GM12878 (cell line): ENCODE results near the gene OMP. TPM values are rescaled to one million over a fixed set of nuclear protein-coding genes. Genes with fewer than 3 reads are reported as not detected.
A peak's percentile ranks its signal among the peaks of the same experiment; 100 is the strongest.

Experiments
- ASH2L ChIP-seq: fragments of 300-600, 200-600 bp; sonication (generic); IDR thresholded peaks from 2 replicates; pipeline ENCODE4 v1.6.1; 2017; ENCODE audit warnings: low read depth, mild to moderate bottlenecking, borderline replicate concordance
- CHD1 ChIP-seq: IDR thresholded peaks from 2 replicates; pipeline ENCODE4 v1.6.1; 2012; ENCODE audit warnings: low read depth, low read length, improper control_type of control experiment
- CTCF ChIP-seq, 3 experiments: IDR thresholded peaks in 2 of 3; conservative IDR thresholded peaks in 1 of 3; 2 replicates each; pipeline ENCODE4 v1.5.1; 2011; ENCODE audit warnings: low read depth in 3 of 3, low read length in 3 of 3, mild to moderate bottlenecking in 3 of 3, control low read depth in 2 of 3, moderate library complexity in 2 of 3, inconsistent platforms in 1 of 3, mixed read lengths in 1 of 3; ENCODE audit not compliant: control insufficient read depth in 2 of 3, insufficient read depth in 1 of 3; ENCODE audit errors: extremely low read depth in 1 of 3
- FOXM1 ChIP-seq: IDR thresholded peaks from 2 replicates; pipeline ENCODE4 v1.6.1; 2012; ENCODE audit warnings: low read depth, mild to moderate bottlenecking, inconsistent platforms, low read length, moderate library complexity
- LARP7 ChIP-seq: fragments of 450-650 bp; IDR thresholded peaks from 2 replicates; pipeline ENCODE4 v1.6.1; 2017; ENCODE audit warnings: mild to moderate bottlenecking
- MEF2A ChIP-seq: IDR thresholded peaks from 2 replicates; pipeline ENCODE4 v1.6.1; 2011; ENCODE audit warnings: low read depth, mild to moderate bottlenecking, low read length, moderate library complexity; ENCODE audit not compliant: insufficient read depth
- MEF2B ChIP-seq: fragments of 450-650 bp; IDR thresholded peaks from 2 replicates; pipeline ENCODE4 v1.6.1; 2018; ENCODE audit warnings: mild to moderate bottlenecking, moderate library complexity; ENCODE audit not compliant: partially characterized antibody, poor library complexity, severe bottlenecking
- MYB ChIP-seq: fragments of 150-350 bp; IDR thresholded peaks from 2 replicates; pipeline ENCODE4 v1.6.1; 2014; ENCODE audit warnings: mild to moderate bottlenecking, low read depth, low read length, borderline replicate concordance
- MYC ChIP-seq: IDR thresholded peaks from 2 replicates; pipeline ENCODE4 v1.6.1; 2011; ENCODE audit warnings: mild to moderate bottlenecking, low read length, moderate library complexity, inconsistent platforms; ENCODE audit not compliant: insufficient read depth, insufficient replicate concordance, insufficient read length, severe bottlenecking
- NFIC ChIP-seq: IDR thresholded peaks from 2 replicates; pipeline ENCODE4 v1.6.1; 2012; ENCODE audit warnings: low read depth, mild to moderate bottlenecking, inconsistent platforms, low read length, moderate library complexity
- NR2C2 ChIP-seq: IDR thresholded peaks from 2 replicates; pipeline ENCODE4 v1.6.1; 2011; ENCODE audit warnings: borderline replicate concordance, low read depth; ENCODE audit not compliant: control insufficient read depth, insufficient read length
- NR2F1 ChIP-seq: fragments of 450-650 bp; conservative IDR thresholded peaks from 2 replicates; pipeline ENCODE4 v1.6.1; 2017; ENCODE audit warnings: mild to moderate bottlenecking
- POLR2A ChIP-seq: IDR thresholded peaks from 2 replicates; pipeline ENCODE4 v1.6.1; 2011; ENCODE audit warnings: low read depth, mild to moderate bottlenecking, low read length
- POLR2AphosphoS5 ChIP-seq: IDR thresholded peaks from 2 replicates; pipeline ENCODE4 v1.6.1; 2011; ENCODE audit warnings: mild to moderate bottlenecking, low read length, inconsistent platforms
- RAD21 ChIP-seq: IDR thresholded peaks from 2 replicates; pipeline ENCODE4 v1.6.1; 2011; ENCODE audit warnings: mild to moderate bottlenecking, low read depth, low read length, moderate library complexity; ENCODE audit not compliant: insufficient read depth
- RBBP5 ChIP-seq: fragments of 200-600 bp; sonication (generic); conservative IDR thresholded peaks from 2 replicates; pipeline ENCODE4 v1.6.1; 2016
- RUNX3 ChIP-seq: IDR thresholded peaks from 2 replicates; pipeline ENCODE4 v1.6.1; 2012; ENCODE audit warnings: low read length, inconsistent platforms
- SIN3A ChIP-seq: IDR thresholded peaks from 2 replicates; pipeline ENCODE4 v1.6.1; 2012; ENCODE audit warnings: low read depth, low read length, improper control_type of control experiment
- SUZ12 ChIP-seq: fragments of 200-600 bp; sonication (generic); IDR thresholded peaks from one replicate; pipeline ENCODE4 v1.6.1; 2018; ENCODE audit warnings: antibody characterized with exemption, mild to moderate bottlenecking; ENCODE audit not compliant: unreplicated experiment
- TAF1 ChIP-seq: IDR thresholded peaks from 2 replicates; pipeline ENCODE4 v1.6.1; 2011; ENCODE audit warnings: mild to moderate bottlenecking, low read depth, low read length, borderline replicate concordance
- TCF3 ChIP-seq: IDR thresholded peaks from 2 replicates; pipeline ENCODE4 v1.6.1; 2012; ENCODE audit warnings: low read depth, mild to moderate bottlenecking, low read length, borderline replicate concordance; ENCODE audit not compliant: insufficient read depth
- ZNF207 ChIP-seq: fragments of 450-650 bp; IDR thresholded peaks from 2 replicates; pipeline ENCODE4 v1.6.1; 2014; ENCODE audit warnings: antibody characterized with exemption, mild to moderate bottlenecking, borderline replicate concordance
- polyA plus RNA-seq, 11 experiments: library from polyadenylated mRNA; depleted of rRNA in 4 of 11; unstranded in 6 of 11; stranded (reverse) in 5 of 11; fragments of >200 nt; fragmentation: Nextera tagmentation in 4 of 11; fragmentation: Illumina TruSeq in 1 of 11; extraction: Ambion mirVana in 4 of 11; extraction: Trizol in 1 of 11; gene quantifications; 1 replicate in 1 of 11; 2 replicates in 10 of 11; pipeline versions ENCODE4 v1.2.1 to v1.2.3, GENCODE V29; 2011 to 2016; ENCODE audit warnings: inconsistent platforms in 2 of 11, missing spikeins in 2 of 11, low read depth in 1 of 11
- total RNA-seq, 4 experiments: library from RNA; depleted of rRNA in 3 of 4; stranded (reverse); fragments of >200 nt in 3 of 4; fragmentation: Illumina TruSeq in 1 of 4; extraction: Trizol in 1 of 4; gene quantifications; 2 replicates each; pipeline versions ENCODE4 v1.2.1 to v1.2.3, GENCODE V29; 2013 to 2021
- TF ChIP-seq, protein P1 (sequence below): fragments of 450-650 bp; IDR thresholded peaks from 2 replicates; pipeline ENCODE4 v1.6.1; 2018; ENCODE audit warnings: borderline replicate concordance, mild to moderate bottlenecking; ENCODE audit not compliant: partially characterized antibody
- TF ChIP-seq, protein P2 (sequence below): IDR thresholded peaks from 2 replicates; pipeline ENCODE4 v1.6.1; 2012; ENCODE audit warnings: low read depth, low read length, improper control_type of control experiment

OMP gene
- total and polyA plus RNA-seq, 10 of the 15 experiments (the other 5 are each of a cell fraction or from before 2014, with no cell fraction given) = not detected

- TF ChIP-seq CTCF (IDR thresholded peaks at IDR 0.05 in 2 of 3, conservative IDR thresholded peaks at IDR 0.05 in 1 of 3; ENCODE audit: control insufficient read depth in 2 of 3, extremely low read depth in 1 of 3, insufficient read depth in 1 of 3, low read depth in 3 of 3, low read length in 3 of 3) (peak; percentile 15 to 31 (median 25); a peak in 3 of 6 replicates), MYB (no peak), FOXM1 (no peak), MEF2A (no peak), POLR2AphosphoS5 (no peak), TCF3 (peak; percentile 75), CHD1 (no peak), NR2F1 (0 out of 2 replicates have a peak, but pooled peaks have one; percentile 38), RAD21 (no peak), ZNF207 (0 out of 2 replicates have a peak, but pooled peaks have one; percentile 38), LARP7 (peak; percentile 70; the same call in 1 of the 2 replicates), NFIC (no peak), MYC (no peak), MEF2B (no peak), RUNX3 (peak; percentile 34; the same call in 1 of the 2 replicates), RBBP5 (no peak), NR2C2 (no peak), POLR2A (peak; percentile 59), ASH2L (no peak), SIN3A (no peak), TAF1 (no peak), SUZ12 (no peak)
- TF ChIP-seq, protein P1, sequence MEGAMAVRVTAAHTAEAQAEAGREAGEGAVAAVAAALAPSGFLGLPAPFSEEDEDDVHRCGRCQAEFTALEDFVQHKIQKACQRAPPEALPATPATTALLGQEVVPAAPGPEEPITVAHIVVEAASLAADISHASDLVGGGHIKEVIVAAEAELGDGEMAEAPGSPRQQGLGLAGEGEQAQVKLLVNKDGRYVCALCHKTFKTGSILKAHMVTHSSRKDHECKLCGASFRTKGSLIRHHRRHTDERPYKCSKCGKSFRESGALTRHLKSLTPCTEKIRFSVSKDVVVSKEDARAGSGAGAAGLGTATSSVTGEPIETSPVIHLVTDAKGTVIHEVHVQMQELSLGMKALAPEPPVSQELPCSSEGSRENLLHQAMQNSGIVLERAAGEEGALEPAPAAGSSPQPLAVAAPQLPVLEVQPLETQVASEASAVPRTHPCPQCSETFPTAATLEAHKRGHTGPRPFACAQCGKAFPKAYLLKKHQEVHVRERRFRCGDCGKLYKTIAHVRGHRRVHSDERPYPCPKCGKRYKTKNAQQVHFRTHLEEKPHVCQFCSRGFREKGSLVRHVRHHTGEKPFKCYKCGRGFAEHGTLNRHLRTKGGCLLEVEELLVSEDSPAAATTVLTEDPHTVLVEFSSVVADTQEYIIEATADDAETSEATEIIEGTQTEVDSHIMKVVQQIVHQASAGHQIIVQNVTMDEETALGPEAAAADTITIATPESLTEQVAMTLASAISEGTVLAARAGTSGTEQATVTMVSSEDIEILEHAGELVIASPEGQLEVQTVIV = no peak
- TF ChIP-seq, protein P2, sequence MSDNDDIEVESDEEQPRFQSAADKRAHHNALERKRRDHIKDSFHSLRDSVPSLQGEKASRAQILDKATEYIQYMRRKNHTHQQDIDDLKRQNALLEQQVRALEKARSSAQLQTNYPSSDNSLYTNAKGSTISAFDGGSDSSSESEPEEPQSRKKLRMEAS = no peak
Measured at GRCh38 chr11:77066229-77067042, 36.2 kb upstream of the OMP start, which contains the start of gene CAPN5 (continued).
